ENCODE results near the gene LRCH1.
A peak's percentile ranks its signal among the peaks of the same experiment; 100 is the strongest.
"Not testable (repeated sequence)": the region's sequence is repeated elsewhere in the genome, so short reads cannot be mapped to it uniquely, and the experiment has no call there.

The LRCH1 gene

DNA sequence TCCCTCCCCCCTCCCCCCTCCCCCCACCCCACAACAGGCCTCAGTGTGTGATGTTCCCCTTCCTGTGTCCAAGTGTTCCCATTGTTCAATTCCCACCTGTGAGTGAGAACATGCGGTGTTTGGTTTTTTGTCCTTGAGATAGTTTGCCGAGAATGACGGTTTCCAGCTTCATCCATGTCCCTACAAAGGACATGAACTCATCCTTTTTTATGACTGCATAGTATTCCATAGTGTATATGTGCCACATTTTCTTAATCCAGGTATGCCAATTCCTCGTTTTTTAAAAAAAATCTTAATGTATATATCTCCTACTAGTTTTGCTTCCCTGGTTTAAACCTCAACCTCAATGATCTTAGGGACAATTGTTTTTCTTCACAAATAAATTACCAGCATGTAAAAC, 217.0 kb downstream of the LRCH1 start:
- H3K9me3 Mint-ChIP-seq; H3K4me1 Mint-ChIP-seq; H3K27ac Mint-ChIP-seq (ENCODE audit: low read depth); ATAC-seq (replicated peaks; ENCODE audit: extremely low read depth, poor library complexity, severe bottlenecking); DNase-seq (ENCODE audit: low spot score in 2 of 2); H3K4me3 Mint-ChIP-seq; H3K27me3 Mint-ChIP-seq: not testable (repeated sequence)
- H3K36me3 Mint-ChIP-seq (ENCODE audit: insufficient read depth) = peaks cover 23% of the 10 kb centered on the region

DNA sequence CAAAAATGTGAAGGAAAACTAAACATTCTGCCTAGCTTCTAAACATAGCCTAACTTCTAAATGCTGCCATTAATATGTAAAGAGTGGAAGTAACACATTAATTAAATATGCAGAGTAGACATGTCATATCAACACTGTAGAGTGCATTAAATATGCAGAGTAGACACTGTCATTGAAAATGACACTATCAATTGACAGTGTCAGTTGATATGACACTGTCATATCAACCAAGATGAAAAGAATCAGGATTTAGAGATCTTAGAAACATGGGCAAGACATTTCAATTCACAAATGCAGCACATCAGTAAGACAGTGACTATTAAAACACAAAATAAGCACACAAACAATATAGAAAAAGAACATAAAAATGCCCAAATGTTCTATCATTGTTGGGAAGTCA, 218.7 kb downstream of the LRCH1 start:
- no peaks in the 10 kb centered on the region for H3K4me1 Mint-ChIP-seq
- ATAC-seq (replicated peaks; ENCODE audit: extremely low read depth, poor library complexity, severe bottlenecking) = no peak

DNA sequence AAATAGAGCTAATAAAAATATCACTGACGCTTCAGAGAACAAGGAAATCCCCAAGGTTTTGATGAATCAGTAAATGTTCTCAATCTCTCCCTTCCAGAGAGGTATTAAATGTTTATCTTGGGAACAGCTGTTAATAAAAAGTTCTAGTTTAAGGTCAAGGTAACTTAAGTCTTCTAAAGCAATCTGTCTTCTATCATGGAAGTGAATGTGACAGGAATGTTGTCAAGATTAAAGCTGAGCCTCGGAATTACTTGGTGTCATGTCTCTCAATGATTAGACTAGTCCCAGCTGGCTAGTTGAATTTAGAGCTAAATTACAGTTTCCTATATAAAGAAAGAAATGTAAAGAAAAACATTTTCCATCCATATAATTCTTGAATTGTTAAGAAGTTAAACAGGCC, 220.6 kb downstream of the LRCH1 start:
- no peak for ATAC-seq (replicated peaks; ENCODE audit: extremely low read depth, poor library complexity, severe bottlenecking)
- no peak overlapping the region for H3K27ac Mint-ChIP-seq (ENCODE audit: low read depth)
- peaks cover 44% of the 10 kb centered on the region for H3K36me3 Mint-ChIP-seq (ENCODE audit: insufficient read depth)
- no peaks in the 10 kb centered on the region for H3K27me3 Mint-ChIP-seq
- no peaks in the 10 kb centered on the region for H3K4me1 Mint-ChIP-seq
- H3K9me3 Mint-ChIP-seq = no peaks in the 10 kb centered on the region
- no peak overlapping the region for H3K4me3 Mint-ChIP-seq
- no peak for DNase-seq (ENCODE audit: low spot score in 2 of 2)

More for the DNA sequence above, 218.7 kb downstream of the LRCH1 start:
- Mint-ChIP-seq H3K9me3 (no peaks in the 10 kb centered on the region), H3K27me3 (no peaks in the 10 kb centered on the region), H3K27ac (ENCODE audit: low read depth) (no peak overlapping the region), H3K36me3 (ENCODE audit: insufficient read depth) (peaks cover 34% of the 10 kb centered on the region), H3K4me3 (no peak overlapping the region)
- DNase-seq (ENCODE audit: low spot score in 2 of 2) = no peak

DNA sequence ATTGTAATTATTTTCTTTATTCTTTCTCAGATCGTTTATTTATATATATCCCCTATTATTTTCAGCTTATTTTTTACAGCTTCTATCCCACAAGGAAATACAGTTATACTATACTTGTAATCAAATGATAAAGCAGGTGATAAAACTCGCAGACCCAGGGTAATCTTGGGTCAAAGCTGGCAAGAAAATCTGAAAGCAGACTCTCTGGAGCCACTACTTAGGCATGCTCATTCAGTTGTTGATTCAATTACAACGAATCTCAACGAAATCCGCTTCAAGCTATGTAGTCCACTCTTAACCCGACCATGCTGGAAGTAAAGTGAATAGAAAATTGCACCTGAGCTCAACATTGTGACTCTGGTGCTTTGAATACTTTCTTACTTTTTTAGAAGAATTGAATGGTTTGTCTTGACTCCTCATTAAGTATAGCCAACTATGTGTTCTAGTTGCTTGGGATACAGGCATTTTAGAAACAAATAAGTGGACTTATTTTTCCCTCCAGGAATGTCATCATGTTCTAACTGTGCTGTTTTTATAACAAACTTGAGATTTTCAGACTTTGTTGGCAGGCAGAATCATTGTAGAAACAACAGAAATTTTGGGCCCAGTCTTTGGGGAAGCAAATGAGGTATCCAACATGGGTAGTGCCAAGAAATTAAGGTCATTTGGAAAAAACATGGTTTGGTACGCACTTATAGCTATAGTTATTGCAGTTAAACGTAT, 222.6 kb downstream of the LRCH1 start:
- no peak for ATAC-seq (replicated peaks; ENCODE audit: extremely low read depth, poor library complexity, severe bottlenecking)
- H3K4me3 Mint-ChIP-seq = no peak overlapping the region
- no peaks in the 10 kb centered on the region for H3K27me3 Mint-ChIP-seq
- no peak overlapping the region for H3K27ac Mint-ChIP-seq (ENCODE audit: low read depth)
- no peaks in the 10 kb centered on the region for H3K4me1 Mint-ChIP-seq
- H3K9me3 Mint-ChIP-seq = no peaks in the 10 kb centered on the region
- no peak for DNase-seq (ENCODE audit: low spot score in 2 of 2)
- H3K36me3 Mint-ChIP-seq (ENCODE audit: insufficient read depth) = peaks cover 47% of the 10 kb centered on the region

DNA sequence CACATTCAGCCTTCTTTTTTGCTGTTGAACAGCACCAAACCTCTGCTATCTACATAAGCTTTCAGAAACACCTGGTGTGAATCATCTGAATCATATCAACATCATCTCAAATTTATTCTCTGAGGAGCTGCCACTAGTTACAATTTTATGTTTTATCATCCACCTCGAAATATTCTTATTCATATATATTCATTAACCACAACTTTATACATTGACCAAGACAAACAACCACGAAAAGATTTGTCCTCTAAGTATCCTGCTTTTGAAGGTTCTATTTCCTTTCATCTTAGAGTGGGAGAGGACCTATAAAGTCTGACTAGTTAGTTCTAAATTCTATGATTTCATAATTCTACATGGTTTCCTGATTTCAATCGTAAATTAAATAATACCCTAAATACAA, 225.1 kb downstream of the LRCH1 start:
- Mint-ChIP-seq H3K4me1 (peaks cover 6% of the 10 kb centered on the region), H3K36me3 (ENCODE audit: insufficient read depth) (peaks cover 50% of the 10 kb centered on the region)

DNA sequence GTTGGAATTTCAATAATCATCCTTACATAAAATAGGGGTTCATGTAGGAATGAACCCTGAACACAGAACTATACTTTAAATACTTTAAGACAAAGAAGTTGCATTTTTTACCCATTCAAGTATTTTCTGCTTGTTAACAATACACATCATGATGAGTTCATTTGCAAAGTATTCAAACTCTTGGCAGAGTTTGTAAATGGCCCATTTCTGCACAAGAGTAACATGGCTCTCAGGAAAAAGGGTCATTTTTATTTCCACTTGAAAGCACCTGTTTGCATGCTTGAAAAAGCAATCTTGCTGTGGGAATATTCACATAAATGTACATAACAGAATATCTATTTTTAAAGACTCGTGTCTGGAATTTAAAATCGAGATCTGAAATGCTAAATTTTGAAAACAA, 225.9 kb downstream of the LRCH1 start:
- no peaks in the 10 kb centered on the region for H3K27me3 Mint-ChIP-seq
- H3K4me1 Mint-ChIP-seq = peaks cover 8% of the 10 kb centered on the region
- no peak overlapping the region for H3K4me3 Mint-ChIP-seq
- H3K36me3 Mint-ChIP-seq (ENCODE audit: insufficient read depth) = peaks cover 46% of the 10 kb centered on the region
- H3K27ac Mint-ChIP-seq (ENCODE audit: low read depth) = no peak overlapping the region
- ATAC-seq (replicated peaks; ENCODE audit: extremely low read depth, poor library complexity, severe bottlenecking) (no peak), DNase-seq (ENCODE audit: low spot score in 2 of 2) (no peak)
- H3K9me3 Mint-ChIP-seq = no peaks in the 10 kb centered on the region

More for the DNA sequence above, 225.1 kb downstream of the LRCH1 start:
- DNase-seq (ENCODE audit: low spot score in 2 of 2) = no peak
- no peak for ATAC-seq (replicated peaks; ENCODE audit: extremely low read depth, poor library complexity, severe bottlenecking)
- no peak overlapping the region for H3K4me3 Mint-ChIP-seq
- peak overlapping the region; percentile 77 for H3K27ac Mint-ChIP-seq (ENCODE audit: low read depth)
- H3K9me3 Mint-ChIP-seq = no peaks in the 10 kb centered on the region
- no peaks in the 10 kb centered on the region for H3K27me3 Mint-ChIP-seq

DNA sequence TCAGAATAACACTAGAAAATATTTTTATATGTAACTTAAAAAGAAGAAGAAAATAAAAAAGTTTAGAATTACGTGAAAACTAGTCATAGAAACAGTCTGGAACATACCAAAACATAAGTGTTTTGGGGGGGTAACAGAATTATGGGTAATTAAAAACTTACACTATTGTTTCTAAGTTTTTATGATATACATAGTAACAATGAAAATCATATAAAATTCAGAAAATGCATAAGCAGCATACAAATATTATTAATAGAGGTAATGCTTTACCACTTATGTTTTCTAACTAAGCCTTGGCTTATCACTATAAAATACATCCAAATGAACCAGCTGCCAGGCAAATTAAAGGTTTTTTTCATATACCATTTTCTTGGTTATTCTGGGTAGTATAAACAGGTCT, 229.1 kb downstream of the LRCH1 start:
- Mint-ChIP-seq H3K27ac (ENCODE audit: low read depth) (no peak overlapping the region), H3K27me3 (no peaks in the 10 kb centered on the region), H3K4me3 (no peak overlapping the region), H3K4me1 (peaks cover 8% of the 10 kb centered on the region), H3K36me3 (ENCODE audit: insufficient read depth) (peaks cover 40% of the 10 kb centered on the region), H3K9me3 (no peaks in the 10 kb centered on the region)
- ATAC-seq (replicated peaks; ENCODE audit: extremely low read depth, poor library complexity, severe bottlenecking) (no peak), DNase-seq (ENCODE audit: low spot score in 2 of 2) (no peak)

DNA sequence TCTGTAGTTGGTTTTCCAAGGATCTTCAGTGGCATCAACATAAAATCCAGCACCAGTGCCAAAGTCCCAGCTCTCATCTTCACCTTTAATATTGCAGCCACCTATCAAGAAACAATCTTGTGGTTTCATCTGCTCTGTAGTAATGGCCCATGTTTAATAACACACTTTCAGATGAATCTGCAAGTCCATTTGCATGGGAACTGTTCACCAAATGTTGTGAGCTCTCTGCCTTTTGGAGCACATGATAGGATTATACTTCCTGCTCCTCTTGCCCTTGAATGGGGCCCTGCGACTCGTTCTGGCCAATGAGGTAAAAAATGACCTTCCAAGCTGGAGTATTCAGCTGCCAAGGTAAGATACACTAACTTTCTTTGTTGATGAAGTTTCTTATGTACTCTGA, 229.7 kb downstream of the LRCH1 start:
- Mint-ChIP-seq H3K27ac (ENCODE audit: low read depth) (no peak overlapping the region), H3K27me3 (no peaks in the 10 kb centered on the region), H3K9me3 (no peaks in the 10 kb centered on the region), H3K4me1 (peaks cover 12% of the 10 kb centered on the region), H3K36me3 (ENCODE audit: insufficient read depth) (peaks cover 38% of the 10 kb centered on the region), H3K4me3 (no peak overlapping the region)
- ATAC-seq (replicated peaks; ENCODE audit: extremely low read depth, poor library complexity, severe bottlenecking) (no peak), DNase-seq (ENCODE audit: low spot score in 2 of 2) (no peak)

DNA sequence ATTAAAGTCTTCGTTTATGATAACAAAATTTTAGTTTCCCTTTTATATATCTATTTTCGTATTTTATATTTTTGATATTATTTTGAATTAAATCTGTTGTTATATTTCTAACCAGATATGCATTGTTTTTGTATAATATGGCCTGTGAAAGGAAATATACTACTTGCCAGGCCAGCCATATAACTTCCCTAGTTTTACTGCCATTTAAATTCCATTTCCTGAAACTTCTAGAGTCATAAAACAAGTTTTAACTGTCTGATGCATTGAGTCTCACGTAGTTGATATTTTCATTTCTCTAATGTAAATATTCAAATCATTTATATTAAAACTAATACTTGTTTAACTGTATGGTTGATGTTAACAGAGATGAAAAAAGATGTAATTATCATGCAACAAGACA, 230.5 kb downstream of the LRCH1 start:
- H3K4me1 Mint-ChIP-seq = peaks cover 18% of the 10 kb centered on the region
- no peak overlapping the region for H3K4me3 Mint-ChIP-seq
- ATAC-seq (replicated peaks; ENCODE audit: extremely low read depth, poor library complexity, severe bottlenecking) = no peak
- DNase-seq (ENCODE audit: low spot score in 2 of 2) = no peak
- H3K9me3 Mint-ChIP-seq = no peaks in the 10 kb centered on the region
- no peak overlapping the region for H3K27ac Mint-ChIP-seq (ENCODE audit: low read depth)
- no peaks in the 10 kb centered on the region for H3K27me3 Mint-ChIP-seq
- H3K36me3 Mint-ChIP-seq (ENCODE audit: insufficient read depth) = peaks cover 30% of the 10 kb centered on the region

DNA sequence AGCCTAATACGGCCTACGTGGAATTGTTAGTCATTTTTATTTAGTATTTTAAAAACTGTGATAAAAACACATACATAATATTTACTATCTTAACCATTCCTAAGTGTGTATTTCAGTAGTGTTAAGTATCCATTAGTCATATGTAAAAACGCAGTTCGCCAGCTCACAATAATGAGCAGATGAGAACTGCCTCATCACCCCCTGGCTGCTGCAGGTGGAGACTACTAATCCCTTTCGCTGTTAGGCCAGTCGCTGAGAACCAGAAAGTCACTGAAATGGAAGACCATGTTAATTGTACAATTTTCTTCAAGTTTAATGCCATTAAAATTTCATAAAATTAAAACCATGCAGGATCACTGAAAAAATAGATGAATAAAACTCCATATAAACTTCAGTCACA, 242.4 kb downstream of the LRCH1 start:
- Mint-ChIP-seq H3K27ac (ENCODE audit: low read depth) (no peak overlapping the region), H3K4me3 (no peak overlapping the region), H3K36me3 (ENCODE audit: insufficient read depth) (peaks cover 11% of the 10 kb centered on the region), H3K27me3 (no peaks in the 10 kb centered on the region), H3K4me1 (peaks cover 38% of the 10 kb centered on the region), H3K9me3 (no peaks in the 10 kb centered on the region)
- ATAC-seq (replicated peaks; ENCODE audit: extremely low read depth, poor library complexity, severe bottlenecking) (no peak), DNase-seq (ENCODE audit: low spot score in 2 of 2) (no peak)

DNA sequence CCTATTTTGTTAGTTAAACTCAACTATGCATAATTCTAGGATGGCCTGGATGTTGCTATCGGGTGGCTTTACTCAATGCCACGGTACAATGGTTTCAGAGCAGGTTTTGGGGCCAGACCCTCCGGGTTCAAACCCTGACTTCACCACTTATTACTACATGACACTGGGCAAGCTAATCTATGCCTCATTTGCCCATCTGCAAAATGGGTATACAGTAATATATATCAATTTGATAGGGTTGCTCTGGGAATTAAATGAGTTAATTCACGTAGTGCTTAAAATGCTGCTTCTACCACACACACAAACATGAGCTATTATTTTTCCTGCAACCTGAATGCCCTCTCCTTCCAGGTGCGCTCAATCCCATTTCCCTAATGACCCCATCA, 243.2 kb downstream of the LRCH1 start:
- Mint-ChIP-seq H3K9me3 (no peaks in the 10 kb centered on the region), H3K27ac (ENCODE audit: low read depth) (peak overlapping the region; percentile 94), H3K4me3 (peak overlapping the region; percentile 98), H3K36me3 (ENCODE audit: insufficient read depth) (peaks cover 6% of the 10 kb centered on the region), H3K4me1 (peaks cover 31% of the 10 kb centered on the region), H3K27me3 (no peaks in the 10 kb centered on the region)
- ATAC-seq (replicated peaks; ENCODE audit: extremely low read depth, poor library complexity, severe bottlenecking) (no peak), DNase-seq (ENCODE audit: low spot score in 2 of 2) (no peak)

DNA sequence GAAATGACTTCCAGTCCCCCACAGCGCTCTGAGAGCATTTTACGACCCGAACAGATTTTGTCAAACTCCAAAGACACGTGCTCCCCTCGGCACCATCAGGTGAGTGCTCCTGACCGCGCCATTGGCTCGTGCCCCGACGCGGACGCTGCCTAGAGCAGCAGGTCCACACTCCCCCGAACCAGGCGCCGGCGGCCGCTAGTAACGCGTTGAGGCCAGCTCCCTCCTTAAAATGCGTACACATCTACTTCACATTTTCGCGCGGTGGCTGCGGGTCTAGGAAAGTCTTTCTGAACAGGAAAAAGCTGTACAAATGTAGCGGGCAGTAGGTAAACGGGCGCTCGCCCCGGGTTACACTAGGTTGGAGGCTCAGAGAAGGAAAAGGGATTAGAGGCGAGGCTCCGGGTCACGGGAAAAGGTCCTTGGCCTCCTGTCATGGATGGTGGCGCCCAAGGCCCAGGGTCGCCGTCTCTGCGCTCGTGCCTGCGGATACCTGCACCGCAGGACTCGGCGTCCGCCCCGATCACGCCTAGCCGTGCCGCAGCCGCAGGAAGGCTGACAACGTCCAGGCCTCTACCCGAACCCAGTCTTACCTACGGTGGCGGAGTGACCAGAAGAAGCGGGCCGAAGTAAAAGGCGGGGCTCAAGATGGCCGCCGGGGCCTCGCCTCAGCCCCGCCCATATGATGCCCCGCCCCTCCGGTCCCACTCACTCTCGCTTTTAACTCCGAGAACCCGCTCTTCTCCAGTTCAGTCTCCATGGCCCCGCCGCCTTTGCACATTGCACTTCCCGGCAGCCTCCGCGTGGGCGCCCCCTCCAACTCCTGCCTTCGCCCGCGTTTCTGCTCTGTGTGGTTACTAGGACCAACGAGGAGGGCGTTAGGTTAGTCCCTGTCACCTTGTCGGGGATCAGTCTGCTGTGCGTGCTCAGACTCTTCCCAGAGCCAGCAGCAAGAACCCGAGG, 243.8 kb downstream of the LRCH1 start, which contains the start of gene ESD:
Gene ESD, minus strand, starts transcription at position 647 of the 960 bp plus-strand sequence. CDS start 5,748 bp downstream, outside the sequence.
- ATAC-seq (replicated peaks; ENCODE audit: extremely low read depth, poor library complexity, severe bottlenecking) (peak; percentile 86), DNase-seq (ENCODE audit: low spot score in 2 of 2) (peak; percentile 71 to 79)
- H3K36me3 Mint-ChIP-seq (ENCODE audit: insufficient read depth) = peaks cover 6% of the 10 kb centered on the region
- peaks cover 31% of the 10 kb centered on the region for H3K4me1 Mint-ChIP-seq
- peak within 1 kb of the TSS; percentile 94 for H3K27ac Mint-ChIP-seq (ENCODE audit: low read depth)
- H3K27me3 Mint-ChIP-seq = no peaks in the 10 kb centered on the region
- H3K4me3 Mint-ChIP-seq = peak within 1 kb of the TSS; percentile 98
- no peaks in the 10 kb centered on the region for H3K9me3 Mint-ChIP-seq

All from central memory CD8-positive, alpha-beta T cell (primary cell).